Tibial nerve (tissue), 4 donors: ENCODE measurements around the gene EXD3. TPM values are rescaled to one million over a fixed set of nuclear protein-coding genes. Genes with fewer than 3 reads are reported as not detected.

ENCODE experiments used
- DNase-seq, 2 donors: peaks; one replicate each; pipeline ENCODE4 v3.0.0-alpha.2; 2019; ENCODE audit warnings: low spot score in 2 of 2
- H3K27ac ChIP-seq, 4 donors: fragments of 200-600 bp; sonication (generic) in 3 of 4; one replicate each; pipeline ENCODE4 v1.5.1; 2017 to 2019; ENCODE audit warnings: mild to moderate bottlenecking in 1 of 4
- H3K27me3 ChIP-seq, 2 donors: fragments of 200-600 bp; sonication (generic) in 1 of 2; one replicate each; pipeline versions ENCODE4 v1.5.1 to v1.6.0; 2017 to 2019
- H3K36me3 ChIP-seq, 3 donors: fragments of 200-600 bp; sonication (generic); one replicate each; pipeline ENCODE4 v1.5.1; 2018 to 2019
- H3K4me1 ChIP-seq, 4 donors: fragments of 200-600 bp; sonication (generic) in 3 of 4; one replicate each; pipeline ENCODE4 v1.5.1; 2017 to 2019
- H3K4me3 ChIP-seq, 4 donors: fragments of 200-600 bp; sonication (generic) in 3 of 4; one replicate each; pipeline ENCODE4 v1.5.1; 2017 to 2019; ENCODE audit warnings: mild to moderate bottlenecking in 1 of 4, moderate library complexity in 1 of 4
- H3K9me3 ChIP-seq, 4 donors: fragments of 200-600 bp; sonication (generic) in 3 of 4; one replicate each; pipeline ENCODE4 v1.5.1; 2017 to 2019
- EP300 ChIP-seq, 2 donors: sonication (generic); formaldehyde crosslinking; IDR thresholded peaks; one replicate each; pipeline ENCODE4 v1.6.1; 2017; ENCODE audit warnings: antibody characterized with exemption in 2 of 2, mild to moderate bottlenecking in 1 of 2
- POLR2A ChIP-seq, 2 donors: fragments of 450-650 bp; IDR thresholded peaks; one replicate each; pipeline ENCODE4 v1.6.1; 2017; ENCODE audit warnings: antibody characterized with exemption in 2 of 2, mild to moderate bottlenecking in 2 of 2, moderate library complexity in 2 of 2
- WGBS, 2 donors: methylation state at CpG; one replicate each; pipeline ENCODE4 v1.1.5; 2018; 5-methylcytosine and 5-hydroxymethylcytosine counted together
- total RNA-seq, 4 donors: library from RNA; depleted of rRNA; stranded (reverse); fragments of >200 nt; gene quantifications; one replicate each; pipeline ENCODE4 v1.1.0, GENCODE V29; 2016
- TF ChIP-seq, protein P1 (sequence below), 5 experiments: fragments of 200-600 bp in 3 of 5; fragments of 450-650 bp in 2 of 5; sonication (generic) in 3 of 5; IDR thresholded peaks; one replicate each; pipeline ENCODE4 v1.5.1; 2016 to 2019; ENCODE audit warnings: antibody characterized with exemption in 5 of 5, mild to moderate bottlenecking in 3 of 5, moderate library complexity in 2 of 5

EXD3 gene
- total RNA-seq, 4 donors from 2014 or later = 27.6 to 99.9 (median 55.2) TPM

DNA sequence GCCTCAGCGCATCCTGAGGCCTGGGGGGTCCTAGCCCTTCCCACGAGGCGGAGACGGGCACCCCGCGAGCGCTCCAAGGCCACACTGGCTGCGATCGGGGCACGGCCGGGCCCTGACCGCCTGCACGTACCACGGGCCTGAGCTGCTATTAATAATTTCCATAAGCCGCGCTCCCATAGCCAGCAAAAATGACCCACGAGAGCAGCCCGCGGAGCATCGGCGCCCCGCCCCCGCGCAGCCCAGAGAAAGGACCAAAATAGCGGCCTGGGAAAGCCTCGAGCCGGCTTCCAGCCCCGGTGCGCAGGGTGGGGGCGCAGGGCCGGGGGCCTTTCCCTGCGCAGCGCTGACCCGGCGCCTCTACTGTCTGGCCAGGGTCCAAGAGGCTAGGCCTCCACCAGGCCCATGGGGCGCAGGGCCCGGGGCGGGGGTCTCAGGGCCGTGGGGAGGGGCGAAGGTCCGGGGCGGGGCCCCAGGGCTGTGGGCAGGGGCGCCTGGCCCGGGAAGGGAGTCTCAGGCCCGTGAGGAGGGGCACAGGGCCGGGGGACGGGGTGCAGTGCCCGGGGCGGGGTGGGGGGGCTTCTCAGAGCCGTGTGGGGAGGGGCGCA lies 54.4 kb downstream of the EXD3 start:
- DNase-seq = no peak
- no peak overlapping the region for H3K4me3 ChIP-seq
- WGBS, 2 donors = 29 to 35% methylated on average over 40 to 43 of the region's 51 CpGs
- peaks cover 0 to 20% (median 0%) of the 10 kb centered on the region in 4 donors for H3K4me1 ChIP-seq
- TF ChIP-seq POLR2A (IDR thresholded peaks at IDR 0.05) = no peak
- TF ChIP-seq, protein P1, sequence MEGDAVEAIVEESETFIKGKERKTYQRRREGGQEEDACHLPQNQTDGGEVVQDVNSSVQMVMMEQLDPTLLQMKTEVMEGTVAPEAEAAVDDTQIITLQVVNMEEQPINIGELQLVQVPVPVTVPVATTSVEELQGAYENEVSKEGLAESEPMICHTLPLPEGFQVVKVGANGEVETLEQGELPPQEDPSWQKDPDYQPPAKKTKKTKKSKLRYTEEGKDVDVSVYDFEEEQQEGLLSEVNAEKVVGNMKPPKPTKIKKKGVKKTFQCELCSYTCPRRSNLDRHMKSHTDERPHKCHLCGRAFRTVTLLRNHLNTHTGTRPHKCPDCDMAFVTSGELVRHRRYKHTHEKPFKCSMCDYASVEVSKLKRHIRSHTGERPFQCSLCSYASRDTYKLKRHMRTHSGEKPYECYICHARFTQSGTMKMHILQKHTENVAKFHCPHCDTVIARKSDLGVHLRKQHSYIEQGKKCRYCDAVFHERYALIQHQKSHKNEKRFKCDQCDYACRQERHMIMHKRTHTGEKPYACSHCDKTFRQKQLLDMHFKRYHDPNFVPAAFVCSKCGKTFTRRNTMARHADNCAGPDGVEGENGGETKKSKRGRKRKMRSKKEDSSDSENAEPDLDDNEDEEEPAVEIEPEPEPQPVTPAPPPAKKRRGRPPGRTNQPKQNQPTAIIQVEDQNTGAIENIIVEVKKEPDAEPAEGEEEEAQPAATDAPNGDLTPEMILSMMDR (IDR thresholded peaks at IDR 0.05) = no peak
- TF ChIP-seq EP300 (IDR thresholded peaks at IDR 0.05) = no peak
- peak overlapping the region in 1 of 4 donors; percentile 43 for H3K27ac ChIP-seq
- H3K36me3 ChIP-seq = peaks cover 0 to 49% (median 0%) of the 10 kb centered on the region in 3 donors
- H3K9me3 ChIP-seq = peaks cover 0 to 5% (median 0%) of the 10 kb centered on the region in 4 donors
- no peaks in the 10 kb centered on the region for H3K27me3 ChIP-seq

DNA sequence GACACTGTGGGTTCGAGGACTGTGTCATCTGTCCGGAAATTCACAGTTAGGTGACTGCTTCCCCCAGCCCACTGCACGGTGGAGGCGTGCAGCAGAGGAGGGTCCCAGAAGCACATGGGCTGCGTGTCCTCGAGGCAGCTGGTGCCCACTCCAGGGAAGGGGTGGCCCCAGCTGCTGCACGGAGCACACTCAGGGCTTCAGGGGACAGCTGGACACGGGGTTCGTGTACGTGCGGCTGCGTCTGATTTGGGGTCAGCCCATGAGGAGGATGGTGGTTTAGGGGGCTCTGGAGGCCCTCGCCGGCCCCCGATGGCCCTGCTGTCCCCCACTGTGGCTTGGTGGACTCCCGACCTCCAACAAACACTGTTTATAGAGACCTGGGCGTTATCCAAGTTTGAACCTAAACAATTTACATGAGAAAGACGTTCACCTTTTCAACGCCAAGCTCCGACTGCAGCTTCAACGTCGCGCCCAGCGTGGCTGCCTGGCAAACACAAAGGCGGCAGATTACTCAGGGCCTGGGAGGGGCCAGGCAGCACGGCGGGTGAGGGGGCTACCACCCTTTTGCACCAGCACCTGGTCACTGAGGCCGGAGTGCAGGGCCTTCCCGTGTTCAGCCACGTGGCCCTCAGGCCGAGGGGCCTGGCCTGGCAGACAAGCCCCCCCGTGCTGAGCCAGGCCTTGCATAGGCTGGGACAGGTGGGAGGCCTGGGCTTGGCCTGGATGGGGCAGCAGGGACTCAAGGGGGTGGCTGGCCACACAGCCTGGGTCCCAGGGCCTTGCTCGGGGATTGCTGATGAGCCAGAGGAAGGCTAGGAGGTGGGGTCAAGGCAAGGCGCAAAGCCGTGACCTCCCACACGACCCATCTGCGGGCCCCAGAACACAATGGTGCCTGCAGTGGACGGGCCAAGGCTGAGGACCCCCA lies 55.2 kb downstream of the EXD3 start:
- Histone ChIP-seq H3K9me3 (peaks cover 0 to 8% (median 0%) of the 10 kb centered on the region in 4 donors), H3K36me3 (peaks cover 0 to 41% (median 0%) of the 10 kb centered on the region in 3 donors), H3K4me1 (peaks cover 0 to 20% (median 0%) of the 10 kb centered on the region in 4 donors), H3K27me3 (no peaks in the 10 kb centered on the region), H3K4me3 (no peak overlapping the region), H3K27ac (no peak overlapping the region)
- WGBS, 2 donors = 80 to 85% methylated on average over 30 to 31 of the region's 38 CpGs
- TF ChIP-seq EP300 (IDR thresholded peaks at IDR 0.05) (no peak), POLR2A (IDR thresholded peaks at IDR 0.05) (no peak)
- TF ChIP-seq, protein P1 (IDR thresholded peaks at IDR 0.05) = no peak
- no peak for DNase-seq

DNA sequence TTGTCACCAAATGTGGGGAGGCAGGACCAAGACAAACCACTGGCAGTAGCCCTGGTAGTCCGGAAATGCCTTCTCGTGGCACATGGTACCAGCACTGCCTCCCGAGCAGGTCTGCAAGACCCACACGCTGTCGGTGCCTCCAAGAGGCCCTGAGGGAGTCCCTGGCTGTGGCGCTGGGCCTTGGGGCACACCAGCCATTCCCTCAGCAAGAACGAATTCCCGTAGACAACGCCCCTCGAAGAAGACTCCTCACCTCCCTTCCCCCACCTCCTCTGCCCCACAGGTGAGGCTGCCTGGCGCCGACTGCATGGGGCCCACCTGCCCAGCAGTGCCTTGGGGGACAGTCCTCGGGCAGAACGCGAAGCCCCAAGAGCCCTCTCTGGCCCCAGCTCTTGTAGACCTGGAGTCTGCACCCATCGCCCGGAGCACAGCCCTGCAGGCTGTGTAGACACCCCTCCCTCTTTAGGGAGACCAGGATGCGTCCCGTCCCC lies 56.0 kb downstream of the EXD3 start:
- H3K4me1 ChIP-seq = peaks cover 0 to 20% (median 0%) of the 10 kb centered on the region in 4 donors
- 97 to 98% methylated on average over 19 of the region's 19 CpGs for WGBS, 2 donors
- H3K36me3 ChIP-seq = peaks cover 0 to 33% (median 0%) of the 10 kb centered on the region in 3 donors
- DNase-seq = no peak
- no peak overlapping the region for H3K27ac ChIP-seq
- TF ChIP-seq, protein P1 (IDR thresholded peaks at IDR 0.05) = no peak
- TF ChIP-seq POLR2A (IDR thresholded peaks at IDR 0.05) (no peak), EP300 (IDR thresholded peaks at IDR 0.05) (no peak)
- peaks cover 0 to 12% (median 0%) of the 10 kb centered on the region in 4 donors for H3K9me3 ChIP-seq
- no peaks in the 10 kb centered on the region for H3K27me3 ChIP-seq
- no peak overlapping the region for H3K4me3 ChIP-seq

DNA sequence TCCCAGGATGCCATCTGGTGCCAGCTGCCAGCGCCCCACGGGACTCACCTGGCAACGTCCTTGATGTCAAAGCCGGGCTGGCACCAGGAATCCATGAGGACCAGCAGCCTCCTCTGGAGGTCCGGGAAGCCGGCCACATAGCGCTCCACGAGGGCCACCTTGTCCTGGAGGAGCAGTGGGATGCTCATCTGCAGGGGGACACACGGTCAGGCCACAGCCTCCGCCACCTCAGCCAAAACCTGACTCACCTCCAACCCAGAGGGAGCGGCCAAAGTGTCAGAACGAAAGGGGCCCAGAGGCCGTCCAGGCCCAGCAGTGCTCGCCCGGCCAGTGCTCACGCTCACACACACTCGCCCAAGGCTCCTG lies 56.5 kb downstream of the EXD3 start:
- Histone ChIP-seq H3K27me3 (no peaks in the 10 kb centered on the region), H3K4me1 (peaks cover 0 to 20% (median 0%) of the 10 kb centered on the region in 4 donors), H3K27ac (no peak overlapping the region), H3K36me3 (peaks cover 0 to 33% (median 0%) of the 10 kb centered on the region in 3 donors), H3K4me3 (no peak overlapping the region), H3K9me3 (peaks cover 0 to 12% (median 0%) of the 10 kb centered on the region in 4 donors)
- WGBS, 2 donors = 91 to 93% methylated on average over 12 to 13 of the region's 17 CpGs
- TF ChIP-seq, protein P1 (IDR thresholded peaks at IDR 0.05) = no peak
- TF ChIP-seq POLR2A (IDR thresholded peaks at IDR 0.05) (no peak), EP300 (IDR thresholded peaks at IDR 0.05) (no peak)
- no peak for DNase-seq
